Vagina (tissue), 2 donors: ENCODE data around the gene RGS3. TPM values are rescaled to one million over a fixed set of nuclear protein-coding genes. Genes with fewer than 3 reads are reported as not detected.

ENCODE experiments used
- DNase-seq, 2 donors: peaks; one replicate each; pipeline ENCODE4 v3.0.0-alpha.2; 2017; ENCODE audit errors: extremely low spot score in 2 of 2
- H3K27ac ChIP-seq: fragments of 200-600 bp; sonication (generic); one replicate; pipeline ENCODE4 v1.5.1; 2019
- H3K27me3 ChIP-seq: fragments of 200-600 bp; sonication (generic); one replicate; pipeline ENCODE4 v1.5.1; 2019
- H3K36me3 ChIP-seq, 2 donors: fragments of 200-600 bp; sonication (generic); one replicate each; pipeline ENCODE4 v1.5.1; 2017 to 2019
- H3K4me1 ChIP-seq: fragments of 200-600 bp; sonication (generic); one replicate; pipeline ENCODE4 v1.5.1; 2019
- H3K4me3 ChIP-seq, 2 donors: fragments of 200-600 bp; sonication (generic); 1 replicate in 1 of 2; 2 replicates in 1 of 2; pipeline ENCODE4 v1.5.1; 2016 to 2019
- H3K9me3 ChIP-seq: fragments of 200-600 bp; sonication (generic); one replicate; pipeline ENCODE4 v1.5.1; 2019
- CTCF ChIP-seq, 3 experiments: fragments of 450-650 bp in 2 of 3; fragments of 200-600 bp in 1 of 3; sonication (generic) in 1 of 3; IDR thresholded peaks; one replicate each; pipeline ENCODE4 v1.5.1; 2017 to 2019; ENCODE audit warnings: antibody characterized with exemption in 3 of 3, mild to moderate bottlenecking in 2 of 3, moderate library complexity in 2 of 3
- POLR2A ChIP-seq, 2 donors: fragments of 450-650 bp; IDR thresholded peaks; one replicate each; pipeline ENCODE4 v1.6.1; 2017; ENCODE audit warnings: antibody characterized with exemption in 2 of 2, mild to moderate bottlenecking in 2 of 2, moderate library complexity in 2 of 2
- POLR2AphosphoS5 ChIP-seq, 2 donors: sonication (generic); formaldehyde crosslinking; IDR thresholded peaks; one replicate each; pipeline ENCODE4 v1.9.0; 2017; ENCODE audit warnings: antibody characterized with exemption in 2 of 2, mild to moderate bottlenecking in 2 of 2, low read depth in 1 of 2; ENCODE audit not compliant: insufficient read depth in 1 of 2
- intact Hi-C: fragments of 100-400 bp; cut with DNase I; formaldehyde crosslinking; loops from one replicate; pipeline ENCODE4 v1.15.1; 2023
- total RNA-seq: library from RNA; depleted of rRNA; stranded (reverse); fragments of >200 nt; gene quantifications from one replicate; pipeline ENCODE4 v1.2.3, GENCODE V29; 2016

The RGS3 gene
- total RNA-seq, 1 donor from 2014 or later = 27.0 TPM

GRCh38 chr9:113593682-113594281, 130.3 kb downstream of the RGS3 start:
- Histone ChIP-seq H3K27ac (peak overlapping the region; percentile 84), H3K9me3 (no peaks in the 10 kb centered on the region), H3K36me3 (peaks cover 0 to 27% of the 10 kb centered on the region in 2 donors), H3K4me1 (peaks cover 54% of the 10 kb centered on the region), H3K4me3 (peak overlapping the region; percentile 49 to 71), H3K27me3 (no peaks in the 10 kb centered on the region)
- no peak for DNase-seq
- intact Hi-C loops = loop anchor here (2.0 kb wide), 1 partner anchor 61 kb away; no protein-coding TSS in a partner anchor
- peak; percentile 83 to 95 for TF ChIP-seq POLR2AphosphoS5 (IDR thresholded peaks at IDR 0.05; ENCODE audit: insufficient read depth in 1 of 2, low read depth in 1 of 2)
- peak in 1 of 2 donors; percentile 85 for TF ChIP-seq POLR2A (IDR thresholded peaks at IDR 0.05)
- no peak for TF ChIP-seq CTCF (IDR thresholded peaks at IDR 0.05)

GRCh38 chr9:113594484-113595299, 131.2 kb downstream of the RGS3 start:
- H3K4me3 ChIP-seq = peak overlapping the region; percentile 49 to 71
- DNase-seq = no peak
- peaks cover 0 to 27% of the 10 kb centered on the region in 2 donors for H3K36me3 ChIP-seq
- no peaks in the 10 kb centered on the region for H3K27me3 ChIP-seq
- no peaks in the 10 kb centered on the region for H3K9me3 ChIP-seq
- intact Hi-C loops = no loop called here
- peak overlapping the region; percentile 84 for H3K27ac ChIP-seq
- H3K4me1 ChIP-seq = peaks cover 63% of the 10 kb centered on the region
- no peak for TF ChIP-seq POLR2AphosphoS5 (IDR thresholded peaks at IDR 0.05; ENCODE audit: insufficient read depth in 1 of 2, low read depth in 1 of 2)
- TF ChIP-seq POLR2A (IDR thresholded peaks at IDR 0.05) = no peak
- TF ChIP-seq CTCF (IDR thresholded peaks at IDR 0.05) = no peak

- Histone ChIP-seq H3K4me3 (no peak overlapping the region), H3K4me1 (peaks cover 75% of the 10 kb centered on the region), H3K27ac (no peak overlapping the region), H3K36me3 (peaks cover 0 to 27% of the 10 kb centered on the region in 2 donors), H3K9me3 (no peaks in the 10 kb centered on the region), H3K27me3 (no peaks in the 10 kb centered on the region)
- TF ChIP-seq POLR2AphosphoS5 (IDR thresholded peaks at IDR 0.05; ENCODE audit: insufficient read depth in 1 of 2, low read depth in 1 of 2) (no peak), POLR2A (IDR thresholded peaks at IDR 0.05) (no peak), CTCF (IDR thresholded peaks at IDR 0.05) (no peak)
- no peak for DNase-seq
- intact Hi-C loops = no loop called here
Measured at GRCh38 chr9:113596616-113597320, 133.2 kb downstream of the RGS3 start.

- H3K27me3 ChIP-seq = no peaks in the 10 kb centered on the region
- no peak overlapping the region for H3K27ac ChIP-seq
- intact Hi-C loops = no loop called here
- no peak overlapping the region for H3K4me3 ChIP-seq
- peaks cover 0 to 27% of the 10 kb centered on the region in 2 donors for H3K36me3 ChIP-seq
- TF ChIP-seq POLR2AphosphoS5 (IDR thresholded peaks at IDR 0.05; ENCODE audit: insufficient read depth in 1 of 2, low read depth in 1 of 2) = no peak
- H3K9me3 ChIP-seq = no peaks in the 10 kb centered on the region
- no peak for DNase-seq
- peaks cover 77% of the 10 kb centered on the region for H3K4me1 ChIP-seq
Measured at GRCh38 chr9:113597390-113598241, 134.1 kb downstream of the RGS3 start.

GRCh38 chr9:113598451-113598850, 134.9 kb downstream of the RGS3 start:
- no peaks in the 10 kb centered on the region for H3K27me3 ChIP-seq
- peaks cover 0 to 27% of the 10 kb centered on the region in 2 donors for H3K36me3 ChIP-seq
- no peak overlapping the region for H3K4me3 ChIP-seq
- intact Hi-C loops = no loop called here
- peaks cover 78% of the 10 kb centered on the region for H3K4me1 ChIP-seq
- H3K9me3 ChIP-seq = no peaks in the 10 kb centered on the region
- peak overlapping the region; percentile 28 for H3K27ac ChIP-seq
- DNase-seq = no peak
- TF ChIP-seq CTCF (IDR thresholded peaks at IDR 0.05) (no peak), POLR2A (IDR thresholded peaks at IDR 0.05) (no peak), POLR2AphosphoS5 (IDR thresholded peaks at IDR 0.05; ENCODE audit: insufficient read depth in 1 of 2, low read depth in 1 of 2) (no peak)
